CD4-positive, alpha-beta T cell (primary cell): ENCODE measurements around the gene SNX14. TPM values are rescaled to one million over a fixed set of nuclear protein-coding genes. Genes with fewer than 3 reads are reported as not detected.
"Not testable (repeated sequence)": the region's sequence is repeated elsewhere in the genome, so short reads cannot be mapped to it uniquely, and the experiment has no call there.

Experiments
- ATAC-seq: fragments of 200-7000 bp; cut with Tn5 transposase; one replicate; pipeline ENCODE4 v1.10.0; 2022; ENCODE audit warnings: mild to moderate bottlenecking; ENCODE audit not compliant: poor library complexity
- CTCF ChIA-PET: fragments of 350-600 bp; sonication (Branson Sonifier 250); formaldehyde crosslinking; loops from one replicate; lab custom pipeline; 2021; ENCODE audit warnings: antibody characterized with exemption, inconsistent platforms; lab: Charles Lee
- POLR2A ChIA-PET: fragments of 350-600 bp; sonication (Branson Sonifier 250); formaldehyde crosslinking; loops from one replicate; lab custom pipeline; 2021; ENCODE audit warnings: antibody characterized with exemption, inconsistent platforms; lab: Charles Lee
- DNase-seq, 14 experiments: peaks; one replicate each; pipeline ENCODE4 v3.0.0-alpha.2; 2013 to 2020; ENCODE audit warnings: mixed read lengths in 2 of 14
- H3K27ac ChIP-seq, 2 donors: one replicate each; pipeline versions ENCODE4 v1.5.1 to v1.7.0; 2013; ENCODE audit warnings: low read length in 2 of 2, low read depth in 1 of 2, mild to moderate bottlenecking in 1 of 2
- H3K27me3 ChIP-seq, 2 experiments: 1 replicate in 1 of 2; 2 replicates in 1 of 2; pipeline versions ENCODE4 v1.6.1 to v1.7.0; 2013; ENCODE audit warnings: low read length in 2 of 2, control low read depth in 1 of 2, mild to moderate bottlenecking in 1 of 2, moderate library complexity in 1 of 2; ENCODE audit not compliant: insufficient read depth in 2 of 2, control insufficient read depth in 1 of 2
- H3K36me3 ChIP-seq: one replicate; pipeline ENCODE4 v1.6.1; 2013; ENCODE audit warnings: low read length, control low read depth; ENCODE audit not compliant: insufficient read depth
- H3K4me1 ChIP-seq: one replicate; pipeline ENCODE4 v1.6.1; 2013; ENCODE audit warnings: low read length, control low read depth; ENCODE audit not compliant: insufficient read depth
- H3K4me3 ChIP-seq: one replicate; pipeline ENCODE4 v1.5.1; 2013; ENCODE audit warnings: mild to moderate bottlenecking, low read length, moderate library complexity
- H3K9me3 ChIP-seq, 2 experiments: 1 replicate in 1 of 2; 2 replicates in 1 of 2; pipeline versions ENCODE4 v1.6.1 to v1.7.0; 2013; ENCODE audit warnings: low read length in 2 of 2, mild to moderate bottlenecking in 2 of 2, control low read depth in 1 of 2, moderate library complexity in 1 of 2; ENCODE audit not compliant: control insufficient read depth in 1 of 2, insufficient read depth in 1 of 2
- H3K27ac Mint-ChIP-seq: one replicate; pipeline ENCODE4 v1.8.0; 2020; ENCODE audit warnings: mixed read lengths
- H3K27me3 Mint-ChIP-seq: one replicate; pipeline ENCODE4 v1.8.0; 2021; ENCODE audit warnings: mixed read lengths
- H3K36me3 Mint-ChIP-seq: one replicate; pipeline ENCODE4 v1.8.0; 2021; ENCODE audit warnings: low read depth, mixed read lengths
- H3K4me1 Mint-ChIP-seq: one replicate; pipeline ENCODE4 v1.8.0; 2021; ENCODE audit warnings: low read depth, mixed read lengths
- H3K4me3 Mint-ChIP-seq: one replicate; pipeline ENCODE4 v1.8.0; 2020; ENCODE audit warnings: mild to moderate bottlenecking, mixed read lengths
- H3K9me3 Mint-ChIP-seq: one replicate; pipeline ENCODE4 v1.8.0; 2020; ENCODE audit warnings: mixed read lengths
- intact Hi-C, 2 experiments: fragments of 100-400 bp; cut with DNase I in 1 of 2; cut with micrococcal nuclease in 1 of 2; formaldehyde crosslinking; loops; one replicate each; pipeline versions ENCODE4 v1.15.1 to v1.9.0; 2023 to 2025; cut with DNase I, micrococcal nuclease
- total RNA-seq, 174 experiments: library from RNA in 2 of 174; stranded (reverse) in 2 of 174; gene quantifications; one replicate each; pipeline ENCODE4 v1.2.3 and lab custom pipeline; 2021 to 2026
- TF ChIP-seq, protein P1 (sequence below): fragments of 200-600 bp; IDR thresholded peaks from one replicate; pipeline ENCODE4 v1.8.0; 2022; ENCODE audit warnings: antibody characterized with exemption, mild to moderate bottlenecking

The SNX14 gene
- total RNA-seq, 2 experiments from 2014 or later: 30.8 to 31.5 TPM

DNA sequence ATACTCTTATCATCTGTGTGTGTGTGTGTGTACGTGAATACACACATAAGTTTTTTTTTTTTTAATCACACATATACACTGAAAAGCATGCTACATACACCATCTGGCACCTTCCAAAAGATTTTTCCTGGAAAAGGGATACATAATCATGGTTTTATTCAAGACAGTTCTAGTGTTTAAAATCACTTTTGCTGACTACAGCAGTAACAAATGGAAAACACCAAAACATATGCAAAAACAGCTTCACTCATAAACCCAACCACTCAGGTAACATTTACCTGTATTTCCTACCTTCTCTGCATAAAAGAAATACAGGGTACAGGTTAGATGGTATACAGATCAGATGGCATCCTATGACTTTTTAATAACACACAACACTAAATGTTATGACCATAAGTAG is 2.5 kb downstream of the SNX14 start:
- no peaks in the 10 kb centered on the region for H3K27me3 ChIP-seq
- CTCF ChIA-PET: interaction anchor here (1.2 kb wide), 1 partner anchor 51 kb away, joined by 3 read pairs; the partner anchor contains the start of gene SYNCRIP
- Mint-ChIP-seq H3K27me3 (no peaks in the 10 kb centered on the region), H3K27ac (no peak overlapping the region), H3K36me3 (peaks cover 53% of the 10 kb centered on the region), H3K9me3 (no peaks in the 10 kb centered on the region), H3K4me3 (peak overlapping the region; percentile 61), H3K4me1 (peaks cover 59% of the 10 kb centered on the region)
- TF ChIP-seq, protein P1, sequence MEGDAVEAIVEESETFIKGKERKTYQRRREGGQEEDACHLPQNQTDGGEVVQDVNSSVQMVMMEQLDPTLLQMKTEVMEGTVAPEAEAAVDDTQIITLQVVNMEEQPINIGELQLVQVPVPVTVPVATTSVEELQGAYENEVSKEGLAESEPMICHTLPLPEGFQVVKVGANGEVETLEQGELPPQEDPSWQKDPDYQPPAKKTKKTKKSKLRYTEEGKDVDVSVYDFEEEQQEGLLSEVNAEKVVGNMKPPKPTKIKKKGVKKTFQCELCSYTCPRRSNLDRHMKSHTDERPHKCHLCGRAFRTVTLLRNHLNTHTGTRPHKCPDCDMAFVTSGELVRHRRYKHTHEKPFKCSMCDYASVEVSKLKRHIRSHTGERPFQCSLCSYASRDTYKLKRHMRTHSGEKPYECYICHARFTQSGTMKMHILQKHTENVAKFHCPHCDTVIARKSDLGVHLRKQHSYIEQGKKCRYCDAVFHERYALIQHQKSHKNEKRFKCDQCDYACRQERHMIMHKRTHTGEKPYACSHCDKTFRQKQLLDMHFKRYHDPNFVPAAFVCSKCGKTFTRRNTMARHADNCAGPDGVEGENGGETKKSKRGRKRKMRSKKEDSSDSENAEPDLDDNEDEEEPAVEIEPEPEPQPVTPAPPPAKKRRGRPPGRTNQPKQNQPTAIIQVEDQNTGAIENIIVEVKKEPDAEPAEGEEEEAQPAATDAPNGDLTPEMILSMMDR: no peak
- H3K4me1 ChIP-seq: peaks cover 30% of the 10 kb centered on the region
- H3K27ac ChIP-seq: no peak overlapping the region
- POLR2A ChIA-PET: interaction anchor here (5.6 kb wide), 1 partner anchor 50 kb away, joined by 174 read pairs; the partner anchor contains the start of gene SYNCRIP
- peaks cover 6% of the 10 kb centered on the region for H3K36me3 ChIP-seq
- peaks cover 0 to 3% of the 10 kb centered on the region in 2 experiments for H3K9me3 ChIP-seq
- DNase-seq: no peak
- no peak for ATAC-seq
- no peak overlapping the region for H3K4me3 ChIP-seq
- intact Hi-C loops: loop anchor here in 1 of 2 experiments (5.0 kb wide), 1 partner anchor 86 kb away; no protein-coding TSS in a partner anchor

DNA sequence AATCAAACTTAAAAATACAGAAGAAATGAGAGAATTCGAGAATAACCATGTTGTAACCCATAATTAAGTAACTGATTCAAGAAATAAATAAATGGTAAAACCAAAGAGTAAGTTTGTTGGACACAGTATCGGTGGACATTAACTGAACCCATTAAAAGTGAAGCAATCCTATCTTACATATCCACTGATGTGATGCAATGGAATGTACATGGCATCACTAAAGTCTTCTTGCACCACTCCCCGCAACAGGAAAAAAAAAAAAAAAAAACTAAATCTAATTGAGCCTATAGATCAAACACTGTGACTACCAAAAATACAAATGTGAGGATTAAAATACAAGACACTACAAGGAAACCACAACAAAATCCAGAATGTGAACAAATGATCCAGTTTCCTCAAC is 7.9 kb downstream of the SNX14 start:
- H3K9me3 Mint-ChIP-seq: peaks cover 12% of the 10 kb centered on the region
- H3K27ac ChIP-seq: no peak overlapping the region
- TF ChIP-seq, protein P1: no peak
- H3K27me3 ChIP-seq: no peaks in the 10 kb centered on the region
- peaks cover 8% of the 10 kb centered on the region for H3K4me1 ChIP-seq
- no peak overlapping the region for H3K4me3 ChIP-seq
- H3K4me1 Mint-ChIP-seq: peaks cover 71% of the 10 kb centered on the region
- DNase-seq: no peak
- no peak overlapping the region for H3K4me3 Mint-ChIP-seq
- no peak overlapping the region for H3K27ac Mint-ChIP-seq
- peaks cover 7% of the 10 kb centered on the region for H3K36me3 ChIP-seq
- POLR2A ChIA-PET: interaction anchor here (2.2 kb wide), 1 partner anchor 8 kb away, joined by 8 read pairs; the partner anchor contains the start of gene SNX14
- no peaks in the 10 kb centered on the region for H3K9me3 ChIP-seq
- H3K27me3 Mint-ChIP-seq: no peaks in the 10 kb centered on the region
- ATAC-seq: no peak
- CTCF ChIA-PET: no interaction called here
- intact Hi-C loops: no loop called here
- peaks cover 34% of the 10 kb centered on the region for H3K36me3 Mint-ChIP-seq

DNA sequence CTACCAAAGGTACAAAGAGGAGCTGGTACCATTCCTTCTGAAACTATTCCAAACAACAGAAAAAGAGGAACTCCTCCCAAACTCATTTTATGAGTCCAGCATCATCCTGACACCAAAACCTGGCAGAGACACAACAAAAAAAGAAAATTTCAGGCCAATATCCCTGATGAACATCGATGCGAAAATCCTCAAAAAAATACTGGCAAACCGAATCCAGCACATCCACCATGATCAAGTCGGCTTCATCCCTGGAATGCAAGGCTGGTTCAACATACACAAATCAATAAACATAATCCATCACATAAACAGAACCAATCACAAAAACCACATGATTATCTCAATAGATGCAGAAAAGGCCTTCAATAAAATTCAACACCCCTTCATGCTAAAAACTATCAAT is 10.8 kb downstream of the SNX14 start:
- intact Hi-C loops, H3K9me3 ChIP-seq, CTCF ChIA-PET, H3K27ac ChIP-seq, DNase-seq, POLR2A ChIA-PET, H3K27me3 ChIP-seq, H3K27ac Mint-ChIP-seq, H3K4me3 ChIP-seq, ATAC-seq, H3K27me3 Mint-ChIP-seq, H3K4me3 Mint-ChIP-seq: not testable (repeated sequence)
- peaks cover 61% of the 10 kb centered on the region for H3K4me1 Mint-ChIP-seq
- H3K9me3 Mint-ChIP-seq: peaks cover 12% of the 10 kb centered on the region
- H3K36me3 ChIP-seq: peaks cover 14% of the 10 kb centered on the region
- H3K36me3 Mint-ChIP-seq: peaks cover 12% of the 10 kb centered on the region
- peaks cover 14% of the 10 kb centered on the region for H3K4me1 ChIP-seq

DNA sequence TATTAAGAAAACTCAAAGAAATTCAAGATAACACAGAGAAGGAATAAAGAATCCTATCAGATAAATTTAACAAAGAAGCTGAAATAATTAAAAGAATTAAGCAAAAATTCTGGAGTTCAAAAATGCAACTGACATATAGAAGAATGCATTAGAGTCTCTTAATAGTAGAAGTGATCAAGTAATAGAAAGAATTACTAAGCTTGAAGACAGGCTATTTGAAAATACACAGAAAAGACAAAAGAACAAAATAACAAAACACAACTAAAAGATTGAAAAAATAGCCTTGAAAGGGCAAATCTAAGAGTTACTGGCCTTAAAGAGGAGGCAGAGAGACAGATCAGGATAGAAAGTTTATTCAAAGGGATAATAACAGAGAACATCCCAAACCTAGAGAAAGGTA is 12.1 kb downstream of the SNX14 start:
- peaks cover 12% of the 10 kb centered on the region for H3K9me3 Mint-ChIP-seq
- CTCF ChIA-PET: no interaction called here
- TF ChIP-seq, protein P1: no peak
- H3K4me3 Mint-ChIP-seq: no peak overlapping the region
- DNase-seq: no peak
- POLR2A ChIA-PET: interaction anchor here (1.3 kb wide), 1 partner anchor 12 kb away, joined by 4 read pairs; the partner anchor contains the start of gene SNX14
- Histone ChIP-seq H3K27me3 (no peaks in the 10 kb centered on the region), H3K4me1 (peaks cover 11% of the 10 kb centered on the region), H3K9me3 (no peaks in the 10 kb centered on the region), H3K36me3 (peaks cover 14% of the 10 kb centered on the region), H3K4me3 (no peak overlapping the region), H3K27ac (no peak overlapping the region)
- no peaks in the 10 kb centered on the region for H3K27me3 Mint-ChIP-seq
- no peak overlapping the region for H3K27ac Mint-ChIP-seq
- peaks cover 61% of the 10 kb centered on the region for H3K4me1 Mint-ChIP-seq
- no peak for ATAC-seq
- intact Hi-C loops: no loop called here
- H3K36me3 Mint-ChIP-seq: peaks cover 7% of the 10 kb centered on the region
